NT2/D1 (cell line): ENCODE measurements around the gene PNMA6F.

ENCODE experiments used
- DNase-seq: peaks from one replicate; pipeline ENCODE4 v3.0.0-alpha.2; 2011; ENCODE audit warnings: low read depth, low spot score
- H3K27me3 ChIP-seq: 2 replicates; pipeline ENCODE4 v1.6.0; 2011; ENCODE audit warnings: mild to moderate bottlenecking; ENCODE audit not compliant: insufficient read length, insufficient read depth
- H3K36me3 ChIP-seq: 2 replicates; pipeline ENCODE4 v1.6.1; 2011; ENCODE audit warnings: mild to moderate bottlenecking, low read length, mixed read lengths; ENCODE audit not compliant: insufficient read depth, insufficient read length
- H3K4me1 ChIP-seq: 2 replicates; pipeline ENCODE4 v1.5.1; 2011; ENCODE audit not compliant: insufficient read depth, insufficient read length
- H3K4me3 ChIP-seq: 2 replicates; pipeline ENCODE4 v1.5.1; 2011; ENCODE audit warnings: low read depth; ENCODE audit not compliant: insufficient read length
- H3K9ac ChIP-seq: 2 replicates; pipeline ENCODE4 v1.6.0; 2011; ENCODE audit warnings: low read depth; ENCODE audit not compliant: insufficient read length
- H3K9me3 ChIP-seq: 2 replicates; pipeline ENCODE4 v1.5.1; 2011; ENCODE audit warnings: mild to moderate bottlenecking, low read length; ENCODE audit not compliant: insufficient read depth
- SUZ12 ChIP-seq: IDR thresholded peaks from 2 replicates; pipeline ENCODE4 v1.6.1; 2011; ENCODE audit not compliant: insufficient read length, insufficient read depth; ENCODE audit errors: extremely low read depth
- YY1 ChIP-seq: IDR thresholded peaks from 2 replicates; pipeline ENCODE4 v1.6.1; 2011; ENCODE audit not compliant: insufficient read length, insufficient read depth
- ZNF274 ChIP-seq: IDR thresholded peaks from 2 replicates; pipeline ENCODE4 v1.6.1; 2011; ENCODE audit warnings: mild to moderate bottlenecking, low read depth, low read length

Gene PNMA6F

GRCh38 chrX:153357877-153358276, 36.3 kb upstream of the PNMA6F start:
- TF ChIP-seq SUZ12 (no peak), YY1 (no peak), ZNF274 (no peak)
- H3K9ac ChIP-seq: no peak overlapping the region
- H3K36me3 ChIP-seq: no peaks in the 10 kb centered on the region
- no peak for DNase-seq
- H3K27me3 ChIP-seq: no peaks in the 10 kb centered on the region
- H3K4me1 ChIP-seq: no peaks in the 10 kb centered on the region
- H3K9me3 ChIP-seq: peaks cover 7% of the 10 kb centered on the region; the same call in 1 of the 2 replicates
- no peak overlapping the region for H3K4me3 ChIP-seq

GRCh38 chrX:153353416-153353815, 31.8 kb upstream of the PNMA6F start:
- TF ChIP-seq SUZ12 (no peak), YY1 (no peak), ZNF274 (no peak)
- H3K9me3 ChIP-seq: peaks cover 7% of the 10 kb centered on the region; the same call in 1 of the 2 replicates
- H3K36me3 ChIP-seq: peaks cover 17% of the 10 kb centered on the region
- no peaks in the 10 kb centered on the region for H3K27me3 ChIP-seq
- H3K4me3 ChIP-seq: no peak overlapping the region
- DNase-seq: no peak
- no peak overlapping the region for H3K9ac ChIP-seq
- no peaks in the 10 kb centered on the region for H3K4me1 ChIP-seq

GRCh38 chrX:153352858-153353257, 31.3 kb upstream of the PNMA6F start:
- peaks cover under 1% of the 10 kb centered on the region; the same call in 1 of the 2 replicates for H3K9me3 ChIP-seq
- no peaks in the 10 kb centered on the region for H3K4me1 ChIP-seq
- H3K27me3 ChIP-seq: no peaks in the 10 kb centered on the region
- DNase-seq: no peak
- H3K36me3 ChIP-seq: peaks cover 20% of the 10 kb centered on the region
- TF ChIP-seq SUZ12 (no peak), YY1 (no peak), ZNF274 (no peak)
- no peak overlapping the region for H3K4me3 ChIP-seq
- no peak overlapping the region for H3K9ac ChIP-seq

- no peaks in the 10 kb centered on the region for H3K4me1 ChIP-seq
- no peak for DNase-seq
Measured at GRCh38 chrX:153351981-153352380, 30.4 kb upstream of the PNMA6F start.

GRCh38 chrX:153349952-153350351, 28.4 kb upstream of the PNMA6F start:
- DNase-seq: no peak
- no peaks in the 10 kb centered on the region for H3K4me1 ChIP-seq
- no peak overlapping the region for H3K9ac ChIP-seq
- H3K36me3 ChIP-seq: peaks cover 38% of the 10 kb centered on the region
- no peaks in the 10 kb centered on the region for H3K27me3 ChIP-seq
- H3K9me3 ChIP-seq: no peaks in the 10 kb centered on the region
- H3K4me3 ChIP-seq: no peak overlapping the region
- TF ChIP-seq SUZ12 (no peak), ZNF274 (no peak), YY1 (no peak)

More at GRCh38 chrX:153351981-153352380, 30.4 kb upstream of the PNMA6F start:
- no peak overlapping the region for H3K4me3 ChIP-seq
- TF ChIP-seq YY1 (no peak), ZNF274 (no peak), SUZ12 (no peak)
- no peaks in the 10 kb centered on the region; the same call in 1 of the 2 replicates for H3K9me3 ChIP-seq
- H3K36me3 ChIP-seq: peaks cover 27% of the 10 kb centered on the region
- no peak overlapping the region for H3K9ac ChIP-seq
- H3K27me3 ChIP-seq: no peaks in the 10 kb centered on the region

GRCh38 chrX:153348421-153348820, 26.9 kb upstream of the PNMA6F start:
- H3K4me1 ChIP-seq: no peaks in the 10 kb centered on the region
- TF ChIP-seq SUZ12 (no peak), ZNF274 (no peak), YY1 (no peak)
- peaks cover 48% of the 10 kb centered on the region for H3K36me3 ChIP-seq
- no peak overlapping the region for H3K9ac ChIP-seq
- DNase-seq: no peak
- no peaks in the 10 kb centered on the region for H3K9me3 ChIP-seq
- no peak overlapping the region for H3K4me3 ChIP-seq
- no peaks in the 10 kb centered on the region for H3K27me3 ChIP-seq

GRCh38 chrX:153347530-153347929, 26.0 kb upstream of the PNMA6F start:
- TF ChIP-seq ZNF274 (no peak), SUZ12 (no peak), YY1 (no peak)
- no peaks in the 10 kb centered on the region for H3K27me3 ChIP-seq
- no peak overlapping the region for H3K9ac ChIP-seq
- no peaks in the 10 kb centered on the region for H3K4me1 ChIP-seq
- no peak for DNase-seq
- H3K36me3 ChIP-seq: peaks cover 48% of the 10 kb centered on the region
- H3K9me3 ChIP-seq: no peaks in the 10 kb centered on the region
- no peak overlapping the region for H3K4me3 ChIP-seq
